MM.1S (cell line): ENCODE measurements around the gene PEAK1.

ENCODE experiments used
- DNase-seq: peaks from one replicate; pipeline ENCODE4 v3.0.0-alpha.2; 2015
- H2AFZ ChIP-seq: fragments of 300-600 bp; sonication (generic); 2 replicates; pipeline ENCODE4 v1.6.0; 2016; ENCODE audit warnings: antibody characterized with exemption, low read length
- H3F3A ChIP-seq: fragments of 300-600 bp; sonication (generic); 2 replicates; pipeline ENCODE4 v1.6.1; 2016; ENCODE audit warnings: mild to moderate bottlenecking, antibody characterized with exemption, low read length, moderate library complexity, mixed read lengths; ENCODE audit not compliant: insufficient read depth
- H3K27ac ChIP-seq: fragments of 300-600 bp; sonication (generic); 2 replicates; pipeline ENCODE4 v1.5.1; 2016; ENCODE audit warnings: mild to moderate bottlenecking, low read length
- H3K27me3 ChIP-seq: fragments of 300-600 bp; sonication (generic); replicated peaks from 2 replicates; pipeline ENCODE4 v1.6.0; 2016; ENCODE audit warnings: low read length; ENCODE audit not compliant: insufficient read depth
- H3K36me3 ChIP-seq: fragments of 300-600 bp; sonication (generic); replicated peaks from 2 replicates; pipeline ENCODE4 v1.6.1; 2016; ENCODE audit warnings: mild to moderate bottlenecking, low read length, mixed read lengths; ENCODE audit not compliant: insufficient read depth
- H3K4me1 ChIP-seq: fragments of 300-600 bp; sonication (generic); 2 replicates; pipeline ENCODE4 v1.6.1; 2016; ENCODE audit warnings: low read length, mixed read lengths
- H3K4me2 ChIP-seq: fragments of 300-600 bp; sonication (generic); 2 replicates; pipeline ENCODE4 v1.6.0; 2016; ENCODE audit warnings: low read depth, low read length
- H3K4me3 ChIP-seq: fragments of 300-600 bp; sonication (generic); 2 replicates; pipeline ENCODE4 v1.5.1; 2016; ENCODE audit warnings: low read length, mixed read lengths
- H3K79me2 ChIP-seq: fragments of 300-600 bp; sonication (generic); 2 replicates; pipeline ENCODE4 v1.6.1; 2016; ENCODE audit warnings: mixed run types, low read length, mixed read lengths
- H3K9ac ChIP-seq: fragments of 300-600 bp; sonication (generic); 2 replicates; pipeline ENCODE4 v1.6.1; 2016; ENCODE audit warnings: low read length, mixed read lengths
- H3K9me2 ChIP-seq: fragments of 300-600 bp; sonication (generic); replicated peaks from 2 replicates; pipeline ENCODE4 v1.6.1; 2016; ENCODE audit warnings: mild to moderate bottlenecking, low read length, mixed read lengths; ENCODE audit not compliant: insufficient read depth
- H3K9me3 ChIP-seq: fragments of 300-600 bp; sonication (generic); replicated peaks from 2 replicates; pipeline ENCODE4 v1.6.1; 2016; ENCODE audit warnings: mild to moderate bottlenecking, low read length, mixed read lengths; ENCODE audit not compliant: insufficient read depth
- H4K20me1 ChIP-seq: fragments of 300-600 bp; sonication (generic); 2 replicates; pipeline ENCODE4 v1.6.1; 2016; ENCODE audit warnings: mild to moderate bottlenecking, low read length, moderate library complexity, mixed read lengths; ENCODE audit not compliant: insufficient read depth
- CTCF ChIP-seq: fragments of 300-600 bp; sonication (generic); IDR thresholded peaks from 2 replicates; pipeline ENCODE4 v1.5.1; 2016; ENCODE audit warnings: antibody characterized with exemption, low read length, mixed read lengths
- EZH2 ChIP-seq: fragments of 300-600 bp; sonication (generic); optimal IDR thresholded peaks from 2 replicates; pipeline ENCODE3; 2017; ENCODE audit warnings: low read depth, mild to moderate bottlenecking, antibody characterized with exemption, low read length, mixed read lengths
- EZH2phosphoT487 ChIP-seq: fragments of 300-600 bp; sonication (generic); IDR thresholded peaks from 2 replicates; pipeline ENCODE4 v1.6.1; 2018; ENCODE audit warnings: antibody characterized with exemption, low read length

The PEAK1 gene

GRCh38 chr15:77243716-77244401 is 176.0 kb downstream of the PEAK1 start:
- Histone ChIP-seq H3K27ac (peak overlapping the region; percentile 77), H4K20me1 (no peaks in the 10 kb centered on the region), H3F3A (peaks cover 23% of the 10 kb centered on the region), H3K9me2 (no peaks in the 10 kb centered on the region), H3K4me1 (peaks cover 19% of the 10 kb centered on the region), H3K9me3 (no peaks in the 10 kb centered on the region), H3K79me2 (no peaks in the 10 kb centered on the region), H3K9ac (peak overlapping the region; percentile 21; the same call in 1 of the 2 replicates), H3K27me3 (no peaks in the 10 kb centered on the region), H3K4me3 (peak overlapping the region; percentile 25; the same call in 1 of the 2 replicates), H2AFZ (no peak overlapping the region), H3K36me3 (no peaks in the 10 kb centered on the region), H3K4me2 (peak overlapping the region; percentile 46)
- DNase-seq = peak; percentile 59
- no peak for TF ChIP-seq EZH2
- TF ChIP-seq EZH2phosphoT487 = no peak
- TF ChIP-seq CTCF = no peak

- H3K4me2 ChIP-seq = peak overlapping the region; percentile 37
- DNase-seq = no peak
- no peaks in the 10 kb centered on the region for H4K20me1 ChIP-seq
- peaks cover 19% of the 10 kb centered on the region for H3K4me1 ChIP-seq
- H3F3A ChIP-seq = peaks cover 23% of the 10 kb centered on the region
- no peaks in the 10 kb centered on the region for H3K9me2 ChIP-seq
- 0 out of 2 replicates have a peak overlapping the region, but pooled peaks have one; percentile 9 for H3K4me3 ChIP-seq
- TF ChIP-seq EZH2phosphoT487 = no peak
- TF ChIP-seq CTCF = no peak
- no peak for TF ChIP-seq EZH2
- H3K79me2 ChIP-seq = no peaks in the 10 kb centered on the region
- no peaks in the 10 kb centered on the region for H3K36me3 ChIP-seq
- no peaks in the 10 kb centered on the region for H3K9me3 ChIP-seq
- H3K27ac ChIP-seq = peak overlapping the region; percentile 77; the same call in 1 of the 2 replicates
- H2AFZ ChIP-seq = no peak overlapping the region
- H3K9ac ChIP-seq = peak overlapping the region; percentile 20; the same call in 1 of the 2 replicates
- no peaks in the 10 kb centered on the region for H3K27me3 ChIP-seq
These were observed 176.8 kb downstream of the PEAK1 start for GRCh38 chr15:77243135-77243534.

GRCh38 chr15:77239882-77240608 is 179.9 kb downstream of the PEAK1 start:
- H3K27ac ChIP-seq = no peak overlapping the region
- no peaks in the 10 kb centered on the region for H3K27me3 ChIP-seq
- H3K9me3 ChIP-seq = no peaks in the 10 kb centered on the region
- H3K9ac ChIP-seq = no peak overlapping the region
- no peak overlapping the region for H3K4me2 ChIP-seq
- no peak overlapping the region for H3K4me3 ChIP-seq
- H4K20me1 ChIP-seq = no peaks in the 10 kb centered on the region
- no peak for DNase-seq
- H3F3A ChIP-seq = peaks cover 21% of the 10 kb centered on the region
- no peak overlapping the region for H2AFZ ChIP-seq
- TF ChIP-seq EZH2 (no peak), EZH2phosphoT487 (no peak), CTCF (no peak)
- peaks cover 17% of the 10 kb centered on the region for H3K4me1 ChIP-seq
- no peaks in the 10 kb centered on the region for H3K9me2 ChIP-seq
- H3K36me3 ChIP-seq = no peaks in the 10 kb centered on the region
- no peaks in the 10 kb centered on the region for H3K79me2 ChIP-seq
